HCT116 (cell line): ENCODE data around the gene LCAT.

Experiments used
- CEBPB ChIP-seq: IDR thresholded peaks from 2 replicates; pipeline ENCODE4 v1.6.1; 2012; ENCODE audit warnings: low read depth
- CTCF ChIP-seq, 3 experiments: fragments of 200-600 bp in 1 of 3; sonication (generic) in 1 of 3; IDR thresholded peaks in 2 of 3; conservative IDR thresholded peaks in 1 of 3; 2 replicates each; pipeline ENCODE4 v1.5.1; 2012 to 2017; ENCODE audit warnings: low read depth in 2 of 3, low read length in 2 of 3, antibody characterized with exemption in 1 of 3, borderline replicate concordance in 1 of 3, control low read depth in 1 of 3, mild to moderate bottlenecking in 1 of 3, mixed read lengths in 1 of 3, mixed run types in 1 of 3, moderate library complexity in 1 of 3; ENCODE audit not compliant: insufficient read depth in 1 of 3
- EZH2 ChIP-seq: fragments of 200-600 bp; sonication (generic); IDR thresholded peaks from 2 replicates; pipeline ENCODE4 v1.6.1; 2017; ENCODE audit warnings: antibody characterized with exemption, mixed run types
- JUND ChIP-seq: IDR thresholded peaks from 2 replicates; pipeline ENCODE4 v1.6.1; 2012
- POLR2A ChIP-seq: IDR thresholded peaks from 2 replicates; pipeline ENCODE4 v1.7.0; 2011; ENCODE audit warnings: borderline replicate concordance; ENCODE audit not compliant: insufficient read depth, insufficient read length; ENCODE audit errors: extremely low read depth
- POLR2AphosphoS5 ChIP-seq: IDR thresholded peaks from 2 replicates; pipeline ENCODE4 v1.6.1; 2011; ENCODE audit warnings: mild to moderate bottlenecking, low read depth, low read length, moderate library complexity
- RAD21 ChIP-seq: IDR thresholded peaks from 2 replicates; pipeline ENCODE4 v1.6.1; 2012; ENCODE audit warnings: low read depth, mild to moderate bottlenecking
- SIN3A ChIP-seq: IDR thresholded peaks from 2 replicates; pipeline ENCODE4 v1.6.1; 2012; ENCODE audit warnings: low read depth
- YY1 ChIP-seq: IDR thresholded peaks from 2 replicates; pipeline ENCODE4 v1.6.1; 2011; ENCODE audit warnings: low read length, low read depth, moderate library complexity, mild to moderate bottlenecking; ENCODE audit not compliant: insufficient replicate concordance; ENCODE audit errors: extremely low read depth
- ZNF274 ChIP-seq: fragments of 200-500 bp; sonication (Bioruptor generic); IDR thresholded peaks from 2 replicates; pipeline ENCODE4 v1.6.1; 2014; ENCODE audit warnings: mild to moderate bottlenecking, low read depth, low read length, inconsistent platforms
- TF ChIP-seq, protein P1 (sequence below): IDR thresholded peaks from 2 replicates; pipeline ENCODE4 v1.6.1; 2012

DNA sequence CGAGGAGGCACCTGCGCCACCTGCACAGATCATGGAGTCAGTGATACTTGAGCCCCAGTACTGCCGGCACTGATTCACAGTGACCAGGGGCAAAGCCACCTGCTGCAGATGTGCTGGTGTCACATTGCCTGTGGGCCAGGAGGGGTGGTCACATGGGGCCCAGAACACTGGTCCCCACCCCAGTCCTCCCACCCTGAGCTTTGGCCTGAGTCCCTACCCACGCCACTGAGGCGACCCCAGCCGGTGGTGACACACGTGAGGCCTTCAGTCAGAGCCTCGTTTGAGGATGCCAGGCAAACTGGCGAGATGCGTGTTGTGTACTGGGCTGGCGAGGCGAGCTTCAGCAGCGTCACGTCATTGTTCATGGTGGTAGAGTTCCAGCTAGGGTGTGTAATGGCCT lies 13.7 kb downstream of the LCAT start:
- TF ChIP-seq YY1, result no peak
- no peak for TF ChIP-seq CTCF (IDR thresholded peaks at IDR 0.05 in 2 of 3, conservative IDR thresholded peaks at IDR 0.05 in 1 of 3; ENCODE audit: borderline replicate concordance in 1 of 3, insufficient read depth in 1 of 3, low read depth in 2 of 3, low read length in 2 of 3)
- no peak for TF ChIP-seq JUND
- TF ChIP-seq, protein P1, sequence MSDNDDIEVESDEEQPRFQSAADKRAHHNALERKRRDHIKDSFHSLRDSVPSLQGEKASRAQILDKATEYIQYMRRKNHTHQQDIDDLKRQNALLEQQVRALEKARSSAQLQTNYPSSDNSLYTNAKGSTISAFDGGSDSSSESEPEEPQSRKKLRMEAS, result no peak
- TF ChIP-seq POLR2A, result no peak
- no peak for TF ChIP-seq SIN3A
- no peak for TF ChIP-seq EZH2
- no peak for TF ChIP-seq CEBPB
- no peak for TF ChIP-seq POLR2AphosphoS5
- TF ChIP-seq RAD21, result no peak
- TF ChIP-seq ZNF274, result no peak
